A549 (cell line): ENCODE results near the gene ZNF514. TPM values are rescaled to one million over a fixed set of nuclear protein-coding genes. Genes with fewer than 3 reads are reported as not detected.

Experiments used
- ATAC-seq, 2 experiments: fragments of 200-7000 bp in 1 of 2; fragments of >200 bp in 1 of 2; cut with Nextera tagmentation in 1 of 2; cut with Tn5 transposase in 1 of 2; 3 replicates each; pipeline versions ENCODE4 v1.8.0 to v1.9.1; 2018 to 2020; ENCODE audit warnings: mild to moderate bottlenecking in 1 of 2, moderate library complexity in 1 of 2
- CTCF ChIA-PET: fragments of 300-600 bp; sonication (Branson Sonifier 250); formaldehyde crosslinking; extraction: SDS; loops from one replicate; lab custom pipeline; 2021; ENCODE audit warnings: antibody characterized with exemption, inconsistent platforms; lab: Yijun Ruan, JAX
- POLR2A ChIA-PET: fragments of 350-600 bp; formaldehyde crosslinking; extraction: SDS; loops from one replicate; lab custom pipeline; 2021; ENCODE audit warnings: antibody characterized with exemption, inconsistent platforms; lab: Yijun Ruan, JAX
- DNase-seq, 2 experiments: peaks; one replicate each; pipeline versions ENCODE4 v3.0.0 to v3.0.0-alpha.2; 2011 to 2016; ENCODE audit warnings: low read depth in 1 of 2, low spot score in 1 of 2
- FAIRE-seq: peaks from 2 replicates; lab custom pipeline; 2011; peaks lifted over from hg19 to GRCh38; lab: Jason Lieb, UNC
- H3K27ac ChIP-seq, 2 experiments: fragments of >200 bp; sonication (Bioruptor Twin); formaldehyde crosslinking; 3 replicates each; pipeline ENCODE4 v1.5.1; 2016 to 2017
- H3K4me1 ChIP-seq: fragments of >200 bp; sonication (Bioruptor Twin); formaldehyde crosslinking; 3 replicates; pipeline ENCODE4 v1.6.1; 2016
- H3K4me2 ChIP-seq: fragments of >200 bp; sonication (Bioruptor Twin); formaldehyde crosslinking; 3 replicates; pipeline ENCODE4 v1.6.1; 2016
- H3K4me3 ChIP-seq: fragments of >200 bp; sonication (Bioruptor Twin); formaldehyde crosslinking; 3 replicates; pipeline ENCODE4 v1.5.1; 2016
- H3K9me3 ChIP-seq: fragments of >200 bp; sonication (Bioruptor Twin); formaldehyde crosslinking; 3 replicates; pipeline ENCODE4 v1.6.1; 2016
- CBX2 ChIP-seq: fragments of 200-600 bp; sonication (generic); IDR thresholded peaks from 2 replicates; pipeline ENCODE4 v1.6.1; 2016; ENCODE audit warnings: low read depth, mild to moderate bottlenecking, borderline replicate concordance
- CBX8 ChIP-seq: fragments of 200-600 bp; sonication (generic); IDR thresholded peaks from 2 replicates; pipeline ENCODE4 v1.6.1; 2016
- CEBPB ChIP-seq, 2 experiments: fragments of >200 bp in 1 of 2; sonication (Bioruptor Twin) in 1 of 2; formaldehyde crosslinking in 1 of 2; IDR thresholded peaks; 2 replicates each; pipeline ENCODE4 v1.6.1; 2012 to 2016
- CHD4 ChIP-seq: fragments of 200-600 bp; sonication (generic); IDR thresholded peaks from 2 replicates; pipeline ENCODE4 v1.6.1; 2016; ENCODE audit warnings: antibody characterized with exemption, mild to moderate bottlenecking, borderline replicate concordance
- FOXS1 ChIP-seq: fragments of 250-450 bp; sonication (Bioruptor Pico); IDR thresholded peaks from 2 replicates; pipeline ENCODE4 v1.5.0; 2020; ENCODE audit warnings: mild to moderate bottlenecking, moderate library complexity
- GATA3 ChIP-seq: IDR thresholded peaks from 2 replicates; pipeline ENCODE4 v1.6.1; 2012; ENCODE audit warnings: borderline replicate concordance
- KDM1A ChIP-seq: fragments of 200-600 bp; sonication (generic); IDR thresholded peaks from 2 replicates; pipeline ENCODE4 v1.6.1; 2016; ENCODE audit warnings: low read depth, mild to moderate bottlenecking
- MAZ ChIP-seq: fragments of 150-350 bp; IDR thresholded peaks from 2 replicates; pipeline ENCODE4 v1.6.1; 2014; ENCODE audit warnings: antibody characterized with exemption, low read depth, low read length, borderline replicate concordance
- NFE2L2 ChIP-seq: fragments of 150-350 bp; conservative IDR thresholded peaks from 2 replicates; pipeline ENCODE4 v1.6.1; 2014; ENCODE audit warnings: low read length
- POLR2A ChIP-seq: IDR thresholded peaks from 2 replicates; pipeline ENCODE4 v1.6.1; 2012; ENCODE audit warnings: mild to moderate bottlenecking, low read length
- POLR2AphosphoS2 ChIP-seq: conservative IDR thresholded peaks from 2 replicates; pipeline ENCODE4 v1.6.1; 2012; ENCODE audit warnings: low read length, improper control_type of control experiment, inconsistent platforms
- RAD21 ChIP-seq, 2 experiments: fragments of >200 bp in 1 of 2; sonication (Bioruptor Twin) in 1 of 2; formaldehyde crosslinking in 1 of 2; IDR thresholded peaks in 1 of 2; conservative IDR thresholded peaks in 1 of 2; 2 replicates in 1 of 2; 3 replicates in 1 of 2; pipeline ENCODE4 v1.6.1; 2012 to 2018; ENCODE audit warnings: inconsistent platforms in 1 of 2
- RCOR1 ChIP-seq: fragments of 150-350 bp; IDR thresholded peaks from 2 replicates; pipeline ENCODE4 v1.6.1; 2014; ENCODE audit warnings: antibody characterized with exemption, low read length, low read depth
- RFX5 ChIP-seq: fragments of 450-650 bp; IDR thresholded peaks from 2 replicates; pipeline ENCODE4 v1.7.1; 2014; ENCODE audit warnings: antibody characterized with exemption, mild to moderate bottlenecking, moderate library complexity
- RNF2 ChIP-seq: fragments of 200-600 bp; sonication (generic); IDR thresholded peaks from 2 replicates; pipeline ENCODE4 v1.6.1; 2016; ENCODE audit warnings: low read depth, mild to moderate bottlenecking, antibody characterized with exemption, moderate library complexity, borderline replicate concordance
- SMC3 ChIP-seq: fragments of >200 bp; sonication (Bioruptor Twin); formaldehyde crosslinking; IDR thresholded peaks from 3 replicates; pipeline ENCODE4 v1.6.1; 2018; ENCODE audit warnings: inconsistent platforms
- ZFP36 ChIP-seq: fragments of 450-650 bp; IDR thresholded peaks from 2 replicates; pipeline ENCODE4 v1.6.1; 2014; ENCODE audit warnings: borderline replicate concordance; ENCODE audit not compliant: partially characterized antibody
- ZNF302 ChIP-seq: fragments of 250-450 bp; sonication (Bioruptor Pico); IDR thresholded peaks from 2 replicates; pipeline ENCODE4 v1.9.0; 2021; ENCODE audit warnings: inconsistent platforms, mild to moderate bottlenecking, moderate library complexity
- WGBS: methylation state at CpG from one replicate; pipeline ENCODE4 v1.1.6; 2017; ENCODE audit errors: missing lambda C conversion rate; 5-methylcytosine and 5-hydroxymethylcytosine counted together
- polyA plus RNA-seq, 4 experiments: library from polyadenylated mRNA; depleted of rRNA in 3 of 4; stranded (reverse); fragments of >200 nt; fragmentation: RNase III in 1 of 4; extraction: RNeasy Plus Mini Kit Qiagen cat#74134 plus additional on column Dnase treatment in 1 of 4; gene quantifications; 2 replicates in 3 of 4; 3 replicates in 1 of 4; pipeline ENCODE4 v1.2.3, GENCODE V29; 2011 to 2017
- TF ChIP-seq, protein P1 (sequence below): fragments of >200 bp; sonication (Bioruptor Twin); formaldehyde crosslinking; IDR thresholded peaks from 3 replicates; pipeline ENCODE4 v1.6.1; 2016
- TF ChIP-seq, protein P2 (sequence below): fragments of 450-650 bp; IDR thresholded peaks from 2 replicates; pipeline ENCODE4 v1.6.1; 2014; ENCODE audit warnings: antibody characterized with exemption
- TF ChIP-seq, protein P3 (sequence below): fragments of >200 bp; sonication (Bioruptor Twin); formaldehyde crosslinking; IDR thresholded peaks from 2 replicates; pipeline ENCODE4 v1.6.1; 2016
- TF ChIP-seq, protein P4 (sequence below): IDR thresholded peaks from 2 replicates; pipeline ENCODE4 v1.6.1; 2012
- TF ChIP-seq, protein P5 (sequence below): IDR thresholded peaks from 2 replicates; pipeline ENCODE4 v1.6.1; 2012; ENCODE audit warnings: low read depth, borderline replicate concordance

Gene ZNF514
- polyA plus RNA-seq, 2 of the 4 experiments (the other 2 are of a cell fraction): 11.2 to 14.0 TPM

DNA sequence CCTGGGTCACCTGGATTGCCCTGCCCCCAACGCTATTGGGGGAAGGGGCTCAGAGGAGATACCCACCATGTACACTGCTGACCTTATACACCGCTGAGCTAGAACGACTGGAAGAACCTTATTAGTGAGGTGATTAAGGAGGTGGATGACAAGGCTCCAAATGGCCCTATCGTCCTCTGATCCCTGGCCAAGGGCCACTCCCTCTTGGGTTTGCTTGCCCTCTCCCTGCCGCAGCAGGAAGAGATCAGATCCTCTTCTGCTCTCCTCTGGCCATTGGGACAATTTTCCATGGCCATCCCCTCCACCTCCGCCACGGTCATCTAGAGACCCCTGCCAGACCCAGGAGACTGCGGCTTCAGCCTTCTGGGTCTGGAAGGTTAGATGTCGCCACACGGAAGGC, 1.2 kb downstream of the ZNF514 start:
- TF ChIP-seq CHD4 (no peak), POLR2A (no peak), RNF2 (no peak), GATA3 (no peak), NFE2L2 (no peak), CBX8 (no peak), POLR2AphosphoS2 (no peak), MAZ (no peak), RFX5 (no peak), CBX2 (no peak), RAD21 (conservative IDR thresholded peaks at IDR 0.05 in 1 of 2, IDR thresholded peaks at IDR 0.05 in 1 of 2) (no peak), FOXS1 (CRISPR knock-in tag) (no peak), RCOR1 (no peak)
- TF ChIP-seq, protein P1, sequence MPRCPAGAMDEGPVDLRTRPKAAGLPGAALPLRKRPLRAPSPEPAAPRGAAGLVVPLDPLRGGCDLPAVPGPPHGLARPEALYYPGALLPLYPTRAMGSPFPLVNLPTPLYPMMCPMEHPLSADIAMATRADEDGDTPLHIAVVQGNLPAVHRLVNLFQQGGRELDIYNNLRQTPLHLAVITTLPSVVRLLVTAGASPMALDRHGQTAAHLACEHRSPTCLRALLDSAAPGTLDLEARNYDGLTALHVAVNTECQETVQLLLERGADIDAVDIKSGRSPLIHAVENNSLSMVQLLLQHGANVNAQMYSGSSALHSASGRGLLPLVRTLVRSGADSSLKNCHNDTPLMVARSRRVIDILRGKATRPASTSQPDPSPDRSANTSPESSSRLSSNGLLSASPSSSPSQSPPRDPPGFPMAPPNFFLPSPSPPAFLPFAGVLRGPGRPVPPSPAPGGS: no peak
- TF ChIP-seq, protein P2, sequence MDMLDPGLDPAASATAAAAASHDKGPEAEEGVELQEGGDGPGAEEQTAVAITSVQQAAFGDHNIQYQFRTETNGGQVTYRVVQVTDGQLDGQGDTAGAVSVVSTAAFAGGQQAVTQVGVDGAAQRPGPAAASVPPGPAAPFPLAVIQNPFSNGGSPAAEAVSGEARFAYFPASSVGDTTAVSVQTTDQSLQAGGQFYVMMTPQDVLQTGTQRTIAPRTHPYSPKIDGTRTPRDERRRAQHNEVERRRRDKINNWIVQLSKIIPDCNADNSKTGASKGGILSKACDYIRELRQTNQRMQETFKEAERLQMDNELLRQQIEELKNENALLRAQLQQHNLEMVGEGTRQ: no peak
- TF ChIP-seq, all 56 proteins: peak for 0
- 95% methylated on average over 10 of the region's 10 CpGs for WGBS
- Histone ChIP-seq H3K4me1 (peaks cover 5% of the 10 kb centered on the region; the same call in 2 of the 3 replicates), H3K27ac (peak overlapping the region in 1 of 2 experiments; percentile 89; a peak in 3 of 6 replicates), H3K4me2 (peak overlapping the region; percentile 79), H3K4me3 (peak overlapping the region; percentile 43), H3K9me3 (peaks cover 69% of the 10 kb centered on the region)
- ATAC-seq: no peak
- no peak for DNase-seq
- CTCF ChIA-PET: interaction anchor here (1.1 kb wide), 1 partner anchor 82 kb away, joined by 3 read pairs; no protein-coding TSS in a partner anchor
- FAIRE-seq: no peak
- POLR2A ChIA-PET: interaction anchor here (1.9 kb wide), 1 partner anchor 37 kb away, joined by 10 read pairs; the partner anchor contains the start of gene MRPS5

DNA sequence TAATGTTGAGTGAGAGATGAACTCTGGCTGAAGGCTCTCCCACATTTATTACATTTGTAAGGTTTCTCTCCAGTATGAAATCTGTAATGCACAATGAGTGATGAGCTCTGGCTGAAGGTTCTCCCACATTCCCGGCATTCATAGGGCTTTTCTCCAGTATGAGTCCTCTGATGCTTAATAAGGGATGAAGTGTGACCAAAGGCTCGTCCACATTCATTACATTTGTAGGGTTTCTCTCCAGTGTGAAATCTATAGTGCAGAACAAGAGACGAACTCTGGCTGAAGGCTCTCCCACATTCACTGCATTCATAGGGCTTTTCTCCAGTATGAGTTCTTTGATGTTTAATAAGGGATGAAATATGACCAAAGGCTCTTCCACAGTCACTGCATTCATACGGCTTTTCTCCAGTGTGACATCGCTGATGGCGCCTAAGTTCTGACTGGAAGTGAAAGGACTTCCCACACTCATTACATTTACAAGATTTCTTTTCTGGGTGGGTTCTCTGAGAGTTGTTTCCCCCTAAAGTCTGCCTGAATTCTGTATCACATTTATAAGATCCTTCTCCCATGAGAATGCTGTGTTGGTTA, 10.2 kb downstream of the ZNF514 start:
- ATAC-seq (no peak), DNase-seq (peak in 1 of 2 experiments; percentile 22), FAIRE-seq (no peak)
- Histone ChIP-seq H3K4me1 (no peaks in the 10 kb centered on the region), H3K4me3 (no peak overlapping the region), H3K9me3 (peaks cover 100% of the 10 kb centered on the region), H3K27ac (no peak overlapping the region), H3K4me2 (no peak overlapping the region)
- ChIA-PET POLR2A (no interaction called here), CTCF (interaction anchor here (1.3 kb wide), 1 partner anchor 16 kb away, joined by 3 read pairs; the partner anchor contains the start of gene ZNF2)
- 88% methylated on average over 6 of the region's 6 CpGs for WGBS
- TF ChIP-seq GATA3: peak; percentile 70; the same call in 1 of the 2 replicates
- peak; percentile 92; the same call in 1 of the 2 replicates for TF ChIP-seq KDM1A
- TF ChIP-seq ZFP36: no peak
- TF ChIP-seq, protein P3, sequence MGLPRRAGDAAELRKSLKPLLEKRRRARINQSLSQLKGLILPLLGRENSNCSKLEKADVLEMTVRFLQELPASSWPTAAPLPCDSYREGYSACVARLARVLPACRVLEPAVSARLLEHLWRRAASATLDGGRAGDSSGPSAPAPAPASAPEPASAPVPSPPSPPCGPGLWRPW: peak; percentile 73; the same call in 1 of the 2 replicates

DNA sequence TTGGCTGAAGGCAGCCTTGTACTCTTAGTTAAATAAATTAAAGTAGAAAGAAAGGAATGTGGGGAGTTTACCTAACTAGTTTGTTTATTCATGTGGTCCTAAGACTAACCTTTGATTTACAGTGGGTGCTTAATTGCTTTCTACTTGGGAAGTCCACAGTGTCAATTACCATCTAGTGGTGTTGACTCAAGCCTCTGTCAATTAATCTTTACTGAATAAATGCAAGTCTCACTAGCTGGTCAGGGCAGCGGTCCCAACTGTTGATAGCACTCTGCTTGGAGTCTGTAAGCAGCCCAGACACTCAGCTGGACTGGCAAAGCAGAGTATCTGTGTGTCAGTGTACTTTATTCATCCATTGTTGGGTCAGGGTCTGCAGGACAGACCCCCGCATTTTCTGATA, 15.8 kb downstream of the ZNF514 start:
- DNase-seq (no peak), ATAC-seq (no peak), FAIRE-seq (no peak)
- POLR2A ChIA-PET: no interaction called here
- no peak overlapping the region for H3K27ac ChIP-seq
- 97% methylated on average over 2 of the region's 2 CpGs for WGBS
- peaks cover 96% of the 10 kb centered on the region for H3K9me3 ChIP-seq
- CTCF ChIA-PET: interaction anchor here (0.5 kb wide), 1 partner anchor 42 kb away, joined by 4 read pairs; no protein-coding TSS in a partner anchor
- H3K4me3 ChIP-seq: no peak overlapping the region
- no peaks in the 10 kb centered on the region for H3K4me1 ChIP-seq
- no peak overlapping the region for H3K4me2 ChIP-seq
- no peak for TF ChIP-seq FOXS1 (CRISPR knock-in tag)
- no peak for TF ChIP-seq SMC3
- TF ChIP-seq, protein P4, sequence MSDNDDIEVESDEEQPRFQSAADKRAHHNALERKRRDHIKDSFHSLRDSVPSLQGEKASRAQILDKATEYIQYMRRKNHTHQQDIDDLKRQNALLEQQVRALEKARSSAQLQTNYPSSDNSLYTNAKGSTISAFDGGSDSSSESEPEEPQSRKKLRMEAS: no peak
- TF ChIP-seq CBX8: no peak
- no peak for TF ChIP-seq CEBPB (IDR thresholded peaks at IDR 0.05)
- TF ChIP-seq, protein P5, sequence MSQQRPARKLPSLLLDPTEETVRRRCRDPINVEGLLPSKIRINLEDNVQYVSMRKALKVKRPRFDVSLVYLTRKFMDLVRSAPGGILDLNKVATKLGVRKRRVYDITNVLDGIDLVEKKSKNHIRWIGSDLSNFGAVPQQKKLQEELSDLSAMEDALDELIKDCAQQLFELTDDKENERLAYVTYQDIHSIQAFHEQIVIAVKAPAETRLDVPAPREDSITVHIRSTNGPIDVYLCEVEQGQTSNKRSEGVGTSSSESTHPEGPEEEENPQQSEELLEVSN: no peak
- no peak for TF ChIP-seq ZNF302 (CRISPR knock-in tag)
- TF ChIP-seq, all 56 proteins: peak for 0
